Measurements from ENCODE around the gene LSR. TPM values are rescaled to one million over a fixed set of nuclear protein-coding genes. Genes with fewer than 3 reads are reported as not detected.

The LSR gene
- total RNA-seq, 1 donor from 2014 or later = 74.1 TPM

GRCh38 chr19:35298561-35298972, 49.8 kb downstream of the LSR start:
- no peak for TF ChIP-seq CTCF (IDR thresholded peaks at IDR 0.05)

GRCh38 chr19:35299523-35300338, 50.9 kb downstream of the LSR start:
- no peak for TF ChIP-seq CTCF (IDR thresholded peaks at IDR 0.05)
- Histone ChIP-seq H3K36me3 (no peaks in the 10 kb centered on the region), H3K4me1 (no peaks in the 10 kb centered on the region), H3K27ac (no peak overlapping the region), H3K27me3 (ENCODE audit: low read depth) (peaks cover 4% of the 10 kb centered on the region), H3K4me3 (no peak overlapping the region), H3K9me3 (no peaks in the 10 kb centered on the region)
- ATAC-seq (peak; percentile 15 to 50), DNase-seq (no peak)
- intact Hi-C loops (cut with DNase I) = no loop called here

More at GRCh38 chr19:35298561-35298972, 49.8 kb downstream of the LSR start:
- Histone ChIP-seq H3K4me3 (no peak overlapping the region), H3K9me3 (no peaks in the 10 kb centered on the region), H3K36me3 (no peaks in the 10 kb centered on the region), H3K27ac (no peak overlapping the region), H3K27me3 (ENCODE audit: low read depth) (peaks cover 11% of the 10 kb centered on the region), H3K4me1 (no peaks in the 10 kb centered on the region)
- DNase-seq (no peak), ATAC-seq (no peak)
- intact Hi-C loops (cut with DNase I) = no loop called here

- Histone ChIP-seq H3K9me3 (no peaks in the 10 kb centered on the region), H3K4me1 (no peaks in the 10 kb centered on the region), H3K36me3 (no peaks in the 10 kb centered on the region), H3K27ac (no peak overlapping the region), H3K27me3 (ENCODE audit: low read depth) (peaks cover 8% of the 10 kb centered on the region), H3K4me3 (no peak overlapping the region)
- ATAC-seq (no peak), DNase-seq (no peak)
- intact Hi-C loops (cut with DNase I) = no loop called here
- no peak for TF ChIP-seq CTCF (IDR thresholded peaks at IDR 0.05)
Measured at GRCh38 chr19:35300339-35300649, 51.5 kb downstream of the LSR start.

GRCh38 chr19:35301961-35302360, 53.2 kb downstream of the LSR start:
- no peak overlapping the region for H3K27ac ChIP-seq

GRCh38 chr19:35302446-35302845, 53.6 kb downstream of the LSR start:
- Histone ChIP-seq H3K36me3 (no peaks in the 10 kb centered on the region), H3K27me3 (ENCODE audit: low read depth) (peaks cover 9% of the 10 kb centered on the region), H3K27ac (no peak overlapping the region), H3K9me3 (no peaks in the 10 kb centered on the region), H3K4me3 (no peak overlapping the region), H3K4me1 (no peaks in the 10 kb centered on the region)
- no peak for DNase-seq
- intact Hi-C loops (cut with DNase I) = no loop called here
- no peak for TF ChIP-seq CTCF (IDR thresholded peaks at IDR 0.05)
- no peak for ATAC-seq

More at GRCh38 chr19:35301961-35302360, 53.2 kb downstream of the LSR start:
- intact Hi-C loops (cut with DNase I) = no loop called here
- Histone ChIP-seq H3K36me3 (no peaks in the 10 kb centered on the region), H3K4me1 (no peaks in the 10 kb centered on the region), H3K27me3 (ENCODE audit: low read depth) (peaks cover 9% of the 10 kb centered on the region), H3K4me3 (no peak overlapping the region), H3K9me3 (no peaks in the 10 kb centered on the region)
- DNase-seq (no peak), ATAC-seq (no peak)
- TF ChIP-seq CTCF (IDR thresholded peaks at IDR 0.05) = no peak
